ENCODE data around the gene MZB1. TPM values are rescaled to one million over a fixed set of nuclear protein-coding genes. Genes with fewer than 3 reads are reported as not detected.
"Not testable (repeated sequence)": the region's sequence is repeated elsewhere in the genome, so short reads cannot be mapped to it uniquely, and the experiment has no call there.

Gene MZB1
- total RNA-seq, 1 donor from 2014 or later = 1.6 TPM

- intact Hi-C loops (cut with micrococcal nuclease); DNase-seq; ATAC-seq: not testable (repeated sequence)
Observed at GRCh38 chr5:139355900-139356299, 33.8 kb downstream of the MZB1 start.

GRCh38 chr5:139354186-139354585 is 35.5 kb downstream of the MZB1 start:
- ATAC-seq (no peak), DNase-seq (no peak)
- intact Hi-C loops (cut with micrococcal nuclease) = no loop called here

- ATAC-seq; intact Hi-C loops (cut with micrococcal nuclease); DNase-seq: not testable (repeated sequence)
Observed at GRCh38 chr5:139347863-139348262, 41.9 kb downstream of the MZB1 start.

- ATAC-seq; DNase-seq; intact Hi-C loops (cut with micrococcal nuclease): not testable (repeated sequence)
Observed at GRCh38 chr5:139345442-139345841, 44.3 kb downstream of the MZB1 start.

GRCh38 chr5:139344177-139344576 is 45.5 kb downstream of the MZB1 start:
- intact Hi-C loops (cut with micrococcal nuclease) = no loop called here
- ATAC-seq (no peak), DNase-seq (no peak)

- ATAC-seq (no peak), DNase-seq (no peak)
- intact Hi-C loops (cut with micrococcal nuclease) = no loop called here
Observed at GRCh38 chr5:139343476-139343875, 46.2 kb downstream of the MZB1 start.

- DNase-seq (no peak), ATAC-seq (no peak)
- intact Hi-C loops (cut with micrococcal nuclease) = no loop called here
Observed at GRCh38 chr5:139342423-139342723, 47.3 kb downstream of the MZB1 start.

- peak; percentile 100 for DNase-seq
- peak; percentile 97 for ATAC-seq
- intact Hi-C loops (cut with micrococcal nuclease) = no loop called here
Observed at GRCh38 chr5:139341689-139342422, 47.9 kb downstream of the MZB1 start, which contains the start of gene PAIP2. PAIP2 (plus strand) TSS chr5:139341854; CDS start chr5:139363785, 21,931 bp downstream.

- ATAC-seq = no peak
- intact Hi-C loops (cut with micrococcal nuclease) = no loop called here
- DNase-seq = no peak
Observed at GRCh38 chr5:139341187-139341688, 48.5 kb downstream of the MZB1 start.

- ATAC-seq (no peak), DNase-seq (no peak)
- intact Hi-C loops (cut with micrococcal nuclease) = no loop called here
Observed at GRCh38 chr5:139340051-139340450, 49.7 kb downstream of the MZB1 start.

Other genes starting within 250 kb of the MZB1 start
- 46.0 TPM for gene SIL1, start 191.5 kb downstream of the MZB1 start, total RNA-seq
- gene MATR3, start 96.2 kb downstream of the MZB1 start, total RNA-seq = 121 TPM
- gene PAIP2, start 48.1 kb downstream of the MZB1 start, total RNA-seq = 136 TPM
- not detected for gene SLC23A1, start 6.6 kb downstream of the MZB1 start, total RNA-seq
- gene PROB1, start 5.2 kb upstream of the MZB1 start, total RNA-seq = 56.5 TPM
- gene SPATA24, start 14.2 kb upstream of the MZB1 start, total RNA-seq = 17.3 TPM
- 10.5 TPM for gene DNAJC18, start 49.6 kb upstream of the MZB1 start, total RNA-seq
- gene ECSCR, start 72.8 kb upstream of the MZB1 start, total RNA-seq = 20.6 TPM
- not detected for gene SMIM33, start 81.1 kb upstream of the MZB1 start, total RNA-seq
- 46.3 TPM for gene STING1, start 92.8 kb upstream of the MZB1 start, total RNA-seq
- 118 TPM for gene UBE2D2, start 171.4 kb upstream of the MZB1 start, total RNA-seq